Keratinocyte (primary cell): Measurements from ENCODE around the gene RBM19. TPM values are rescaled to one million over a fixed set of nuclear protein-coding genes. Genes with fewer than 3 reads are reported as not detected.

Source experiments
- DNase-seq: peaks from one replicate; pipeline ENCODE4 v3.0.0-alpha.2; 2011; ENCODE audit warnings: low read depth, missing footprints, low spot score
- FAIRE-seq: peaks from 2 replicates; lab custom pipeline; 2011; peaks lifted over from hg19 to GRCh38; lab: Jason Lieb, UNC
- H2AFZ ChIP-seq: 2 replicates; pipeline ENCODE4 v1.6.0; 2012; ENCODE audit warnings: low read length, control low read depth, inconsistent platforms; ENCODE audit not compliant: control insufficient read depth
- H3K27ac ChIP-seq: 2 replicates; pipeline ENCODE4 v1.5.1; 2011; ENCODE audit warnings: low read length; ENCODE audit not compliant: control insufficient read depth, insufficient read depth
- H3K27me3 ChIP-seq: 3 replicates; pipeline ENCODE4 v1.6.0; 2011; ENCODE audit warnings: low read length; ENCODE audit not compliant: control insufficient read depth, insufficient read depth; ENCODE audit errors: extremely low read depth
- H3K36me3 ChIP-seq, 2 experiments: 2 replicates in 1 of 2; 3 replicates in 1 of 2; pipeline ENCODE4 v1.5.1; 2011; ENCODE audit warnings: low read length in 2 of 2, mild to moderate bottlenecking in 1 of 2; ENCODE audit not compliant: control insufficient read depth in 2 of 2, insufficient read depth in 2 of 2; ENCODE audit errors: extremely low read depth in 1 of 2
- H3K4me1 ChIP-seq: 3 replicates; pipeline ENCODE4 v1.5.1; 2011; ENCODE audit warnings: low read length; ENCODE audit not compliant: control insufficient read depth, insufficient read depth; ENCODE audit errors: extremely low read depth
- H3K4me2 ChIP-seq: 3 replicates; pipeline ENCODE4 v1.6.0; 2011; ENCODE audit warnings: low read depth, low read length; ENCODE audit not compliant: control insufficient read depth, insufficient read depth; ENCODE audit errors: extremely low read depth
- H3K4me3 ChIP-seq, 3 experiments: fragments of 200-600 bp in 1 of 3; sonication (generic) in 1 of 3; 2 replicates in 2 of 3; 3 replicates in 1 of 3; pipeline ENCODE4 v1.5.1; 2011 to 2016; ENCODE audit warnings: low read length in 3 of 3, mild to moderate bottlenecking in 3 of 3, control low read depth in 2 of 3, inconsistent platforms in 1 of 3, low read depth in 1 of 3, mixed read lengths in 1 of 3, mixed run types in 1 of 3, moderate library complexity in 1 of 3; ENCODE audit not compliant: control insufficient read depth in 2 of 3, insufficient read depth in 2 of 3; ENCODE audit errors: extremely low read depth in 1 of 3
- H3K79me2 ChIP-seq: 2 replicates; pipeline ENCODE4 v1.6.0; 2012; ENCODE audit warnings: low read length; ENCODE audit not compliant: control insufficient read depth, insufficient read depth
- H3K9ac ChIP-seq: 3 replicates; pipeline ENCODE4 v1.6.0; 2011; ENCODE audit warnings: low read length; ENCODE audit not compliant: control insufficient read depth, insufficient read depth; ENCODE audit errors: extremely low read depth
- H3K9me1 ChIP-seq: 3 replicates; pipeline ENCODE4 v1.6.0; 2011; ENCODE audit warnings: low read length; ENCODE audit not compliant: control insufficient read depth, insufficient read depth; ENCODE audit errors: extremely low read depth
- H3K9me3 ChIP-seq: 2 replicates; pipeline ENCODE4 v1.5.1; 2012; ENCODE audit warnings: low read depth, low read length; ENCODE audit not compliant: control insufficient read depth
- H4K20me1 ChIP-seq: 3 replicates; pipeline ENCODE4 v1.6.0; 2011; ENCODE audit warnings: low read length; ENCODE audit not compliant: control insufficient read depth, insufficient read depth; ENCODE audit errors: extremely low read depth
- CTCF ChIP-seq, 3 experiments: IDR thresholded peaks in 1 of 3; conservative IDR thresholded peaks in 1 of 3; optimal IDR thresholded peaks in 1 of 3; 2 replicates in 2 of 3; 3 replicates in 1 of 3; pipeline versions ENCODE3 to v1.5.1; 2011; ENCODE audit warnings: low read length in 3 of 3, mild to moderate bottlenecking in 3 of 3, moderate library complexity in 2 of 3, control low read depth in 1 of 3, inconsistent platforms in 1 of 3; ENCODE audit not compliant: insufficient read depth in 2 of 3; ENCODE audit errors: extremely low read depth in 1 of 3
- EZH2 ChIP-seq: IDR thresholded peaks from one replicate; pipeline ENCODE4 v1.6.1; 2012; ENCODE audit warnings: inconsistent platforms, mild to moderate bottlenecking, low read length, moderate library complexity
- dilution Hi-C: fragments of 300-500 bp; cut with MboI; formaldehyde crosslinking; loops from one replicate; pipeline ENCODE4 v1.7.0; 2020; ENCODE audit warnings: low sequenced_read_pairs; ENCODE audit not compliant: extremely low pct_ligation_motif_present
- polyA plus RNA-seq, 5 experiments: library from polyadenylated mRNA; depleted of rRNA in 3 of 5; stranded (reverse) in 3 of 5; stranded (forward) in 1 of 5; unstranded in 1 of 5; fragments of >200 nt; gene quantifications; 1 replicate in 1 of 5; 2 replicates in 3 of 5; 3 replicates in 1 of 5; pipeline versions ENCODE4 v1.2.1 to v1.2.3, GENCODE V29; 2011 to 2012; ENCODE audit warnings: missing spikeins in 2 of 5, low read depth in 1 of 5, low replicate concordance in 1 of 5

The RBM19 gene
- polyA plus RNA-seq, 1 donor (not counting 4 experiments of a cell fraction or from before 2014, with no cell fraction given), result 14.6 TPM

DNA sequence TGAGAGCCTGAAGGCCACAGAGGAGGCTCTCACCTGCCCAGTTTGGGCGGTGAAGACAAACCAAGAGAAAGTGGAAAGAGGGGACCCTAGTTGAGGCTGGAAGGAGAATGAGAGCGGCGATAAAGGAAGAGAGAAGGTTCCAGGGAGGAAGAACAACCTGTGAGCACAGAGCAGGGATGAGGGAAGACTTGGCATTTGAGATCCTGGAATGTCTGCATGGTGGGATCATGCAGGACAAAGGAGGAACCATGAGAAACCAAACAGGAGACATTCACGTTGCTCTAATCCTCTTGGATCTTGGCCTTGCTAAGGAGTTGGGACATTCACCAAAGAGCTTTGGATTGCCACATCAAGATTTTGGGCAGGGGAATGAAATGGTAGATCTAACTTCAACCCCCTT is 22.9 kb upstream of the RBM19 start:
- no peak overlapping the region for H3K9ac ChIP-seq
- H3K36me3 ChIP-seq, result no peaks in the 10 kb centered on the region
- no peaks in the 10 kb centered on the region for H3K27me3 ChIP-seq
- H3K4me3 ChIP-seq, result no peak overlapping the region
- H3K79me2 ChIP-seq, result no peaks in the 10 kb centered on the region
- dilution Hi-C loops, result no loop called here
- DNase-seq (no peak), FAIRE-seq (no peak)
- H2AFZ ChIP-seq, result no peak overlapping the region
- H3K4me2 ChIP-seq, result no peak overlapping the region
- no peaks in the 10 kb centered on the region for H3K9me1 ChIP-seq
- H3K9me3 ChIP-seq, result no peaks in the 10 kb centered on the region
- no peaks in the 10 kb centered on the region for H3K4me1 ChIP-seq
- no peak overlapping the region for H3K27ac ChIP-seq
- TF ChIP-seq CTCF (optimal IDR thresholded peaks at IDR 0.05 in 1 of 3, IDR thresholded peaks at IDR 0.05 in 1 of 3, conservative IDR thresholded peaks at IDR 0.05 in 1 of 3; ENCODE audit: extremely low read depth in 1 of 3, insufficient read depth in 2 of 3, low read length in 3 of 3) (no peak), EZH2 (no peak)
- no peaks in the 10 kb centered on the region for H4K20me1 ChIP-seq

- no peak overlapping the region for H2AFZ ChIP-seq
Measured at GRCh38 chr12:113988064-113988451, 21.9 kb upstream of the RBM19 start.

More at GRCh38 chr12:113988064-113988451, 21.9 kb upstream of the RBM19 start:
- dilution Hi-C loops, result no loop called here
- no peak for DNase-seq
- no peaks in the 10 kb centered on the region for H3K9me3 ChIP-seq
- TF ChIP-seq EZH2, result no peak
- no peak for TF ChIP-seq CTCF (optimal IDR thresholded peaks at IDR 0.05 in 1 of 3, IDR thresholded peaks at IDR 0.05 in 1 of 3, conservative IDR thresholded peaks at IDR 0.05 in 1 of 3; ENCODE audit: extremely low read depth in 1 of 3, insufficient read depth in 2 of 3, low read length in 3 of 3)
- no peak overlapping the region for H3K4me2 ChIP-seq
- no peaks in the 10 kb centered on the region for H3K36me3 ChIP-seq
- H3K9ac ChIP-seq, result no peak overlapping the region
- H3K4me1 ChIP-seq, result no peaks in the 10 kb centered on the region
- no peak overlapping the region for H3K4me3 ChIP-seq
- H3K27me3 ChIP-seq, result no peaks in the 10 kb centered on the region
- FAIRE-seq, result no peak
- H3K27ac ChIP-seq, result no peak overlapping the region
- H3K79me2 ChIP-seq, result no peaks in the 10 kb centered on the region
- no peaks in the 10 kb centered on the region for H3K9me1 ChIP-seq
- no peaks in the 10 kb centered on the region for H4K20me1 ChIP-seq
